ENCODE results near the gene RBM3.

RBM3 gene

DNA sequence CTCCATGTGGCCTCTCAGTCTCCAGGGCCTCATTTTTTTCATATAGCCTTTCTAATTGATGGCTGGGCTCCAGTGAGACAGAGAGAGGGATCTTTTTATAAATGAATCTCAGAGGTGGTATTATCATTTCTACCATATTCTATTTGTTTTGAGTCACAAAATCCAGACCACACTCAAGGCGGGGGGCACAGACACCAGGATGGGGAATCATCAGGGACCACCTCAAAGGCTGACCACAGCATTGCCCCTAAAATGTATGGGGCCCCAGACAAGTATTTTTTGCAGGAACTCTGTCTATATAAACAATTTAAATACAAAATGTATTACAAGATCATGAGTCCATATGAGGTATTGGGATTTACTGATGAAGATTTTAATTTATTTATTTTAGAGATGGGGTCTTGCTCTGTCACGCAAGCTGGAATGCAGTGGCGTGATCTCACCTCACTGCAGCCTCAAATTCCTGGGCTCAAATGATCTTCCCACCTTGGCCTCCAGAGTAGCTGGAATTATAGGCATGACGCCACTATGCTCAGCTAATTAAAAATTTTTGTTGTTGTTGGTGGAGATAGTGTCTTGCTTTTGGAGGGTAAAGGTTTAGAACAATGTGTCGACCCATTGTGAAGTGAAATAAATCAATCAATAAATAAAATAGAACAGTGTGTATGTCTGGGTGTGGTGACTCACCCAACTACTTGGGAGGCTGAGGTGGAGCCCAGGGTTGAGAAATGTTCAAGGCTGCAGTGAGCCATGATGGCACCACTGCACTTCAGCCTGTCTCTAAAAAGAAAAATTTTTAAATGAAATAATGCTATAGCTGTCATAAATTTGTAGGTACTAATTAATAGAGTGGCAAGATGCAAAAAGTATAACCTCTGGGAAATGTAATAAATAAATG lies 52.4 kb downstream of the RBM3 start:
- no peak for DNase-seq (ENCODE audit: low read depth)

Data from activated T-cell treated with anti-CD3 and anti-CD28 coated beads for 48 hours (primary cell).